ENCODE results near the gene PPM1M.

The PPM1M gene

DNA sequence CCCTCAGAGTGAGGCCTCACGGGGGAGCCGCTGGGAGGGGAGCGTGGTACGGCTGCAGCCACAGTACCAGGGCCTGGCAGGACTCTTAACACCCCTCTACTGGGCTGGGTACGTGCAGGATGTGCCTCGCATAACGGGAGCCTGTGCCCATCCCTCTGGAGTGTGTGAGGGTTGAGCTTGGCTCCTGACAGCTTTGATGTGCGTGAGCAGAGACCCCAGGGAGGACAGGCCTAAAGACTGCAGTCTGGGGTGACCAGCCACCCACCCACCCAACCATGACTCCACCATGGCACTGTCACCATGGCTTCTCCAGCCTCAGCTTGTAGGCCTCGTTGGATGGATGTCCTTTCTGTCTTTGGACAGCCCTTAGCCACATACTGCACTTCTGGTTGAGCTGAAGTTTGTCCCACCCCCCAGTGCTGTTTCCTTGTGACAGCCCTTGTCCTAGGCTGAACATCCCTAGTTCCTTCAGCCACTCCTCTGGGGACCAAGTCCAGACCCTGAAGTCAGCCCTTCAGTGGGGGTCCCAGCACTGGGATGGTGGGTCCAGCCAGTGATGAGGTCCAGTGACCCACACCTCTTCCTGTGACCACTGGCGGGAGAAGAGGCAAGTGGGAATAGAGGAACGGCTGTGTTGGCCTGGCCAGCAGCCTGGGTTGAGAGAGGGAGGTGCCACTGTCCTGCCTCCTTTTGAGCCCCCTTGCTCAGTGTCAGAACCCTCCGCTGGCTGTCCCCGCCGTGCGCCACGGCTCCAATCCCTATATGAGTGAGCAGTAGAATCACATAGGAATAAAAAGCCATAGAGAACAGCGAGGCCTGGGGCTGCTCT, 48.1 kb downstream of the PPM1M start:
- in situ Hi-C loops (cut with MboI; ENCODE audit: low sequenced_read_pairs): no loop called here

DNA sequence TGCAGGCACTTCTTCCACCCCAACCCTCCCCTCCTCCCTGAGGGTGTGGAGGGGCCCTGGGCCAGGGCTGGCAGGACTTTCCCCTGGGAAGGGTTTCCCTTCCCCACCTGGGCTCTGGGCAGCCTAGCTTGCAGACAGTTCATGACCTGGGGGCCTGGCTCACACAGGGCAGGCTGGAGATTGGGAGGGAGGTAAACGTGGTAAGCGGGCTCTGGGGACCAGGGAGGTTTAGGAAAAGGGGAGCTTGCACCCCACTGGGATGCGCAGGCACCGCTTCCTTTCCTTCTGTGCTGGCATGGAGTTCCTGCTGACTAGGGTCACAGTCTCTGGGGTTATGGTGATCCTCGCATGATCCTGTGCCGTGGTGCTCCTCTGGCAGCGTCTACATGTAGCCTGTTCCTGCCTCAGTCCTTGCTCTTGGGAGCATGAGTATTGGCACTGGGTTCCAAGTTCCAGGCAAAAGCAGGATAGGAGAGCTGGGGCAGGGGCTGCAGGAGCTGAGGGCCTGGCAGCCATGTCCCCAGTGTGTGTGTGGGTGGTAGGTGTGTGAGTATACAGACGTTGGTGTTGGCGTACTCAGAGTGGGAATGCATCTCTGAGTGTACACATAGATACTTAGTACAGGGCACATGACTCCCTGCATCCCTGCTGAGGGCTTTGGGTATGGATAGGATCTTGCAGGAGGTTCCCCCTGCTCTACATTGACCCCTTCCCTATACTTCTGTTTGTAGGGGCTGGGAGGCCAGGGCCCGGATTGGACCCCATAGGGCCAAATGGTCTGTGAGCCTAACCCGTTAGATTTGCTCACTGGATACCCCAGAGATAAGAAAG, 49.0 kb downstream of the PPM1M start:
- in situ Hi-C loops (cut with MboI; ENCODE audit: low sequenced_read_pairs): no loop called here

GRCh38 chr3:52295671-52296208, 50.2 kb downstream of the PPM1M start:
- in situ Hi-C loops (cut with MboI; ENCODE audit: low sequenced_read_pairs): no loop called here

GRCh38 chr3:52297242-52298148, 51.9 kb downstream of the PPM1M start:
- in situ Hi-C loops (cut with MboI; ENCODE audit: low sequenced_read_pairs): no loop called here

DNA sequence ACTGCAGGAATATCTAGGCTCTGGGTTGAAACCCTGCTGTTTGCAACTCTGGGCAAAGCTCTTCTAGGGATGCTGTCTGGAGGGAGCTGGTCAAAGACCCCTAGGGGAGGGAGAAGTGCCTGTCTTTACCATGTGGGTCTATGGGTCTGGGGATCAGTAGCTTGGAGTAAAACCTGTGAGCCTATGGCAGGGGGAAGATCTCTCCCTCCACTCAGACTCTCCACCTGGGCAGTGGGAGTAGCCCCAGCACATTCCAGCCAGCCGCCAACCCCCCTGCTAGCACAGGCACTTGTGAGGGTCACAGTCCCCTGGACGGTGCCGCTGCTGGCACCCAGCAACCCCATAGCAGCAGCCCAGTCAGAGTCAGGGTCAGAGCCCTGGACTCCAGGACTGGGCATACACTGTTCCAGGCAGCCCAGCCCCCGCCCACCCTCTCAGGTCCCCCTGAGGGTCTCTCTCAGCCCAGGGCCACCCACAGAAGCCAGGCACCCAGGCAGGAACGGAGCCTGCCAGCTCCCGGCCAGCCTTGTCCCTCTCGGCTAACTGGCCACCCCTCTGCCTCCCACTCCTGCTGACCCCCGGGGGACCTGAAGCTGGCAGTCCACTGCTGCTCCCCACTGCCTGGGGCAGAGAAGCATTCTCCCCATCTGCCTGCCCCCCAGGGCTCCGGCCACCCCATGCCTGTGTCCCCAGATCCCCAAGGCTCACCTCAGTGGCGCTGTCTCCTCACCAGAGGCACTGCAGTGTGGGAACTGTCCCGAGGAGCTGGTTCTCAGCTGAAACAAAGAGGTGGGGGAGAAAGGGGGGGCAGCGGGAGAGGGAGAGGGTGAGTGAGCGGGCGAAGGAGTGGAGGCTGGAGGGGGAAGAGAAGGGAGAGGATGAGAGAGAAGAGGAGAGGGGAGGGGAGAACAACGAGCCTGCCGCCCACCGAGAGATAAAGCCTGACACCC, 52.9 kb downstream of the PPM1M start:
- in situ Hi-C loops (cut with MboI; ENCODE audit: low sequenced_read_pairs): no loop called here

- in situ Hi-C loops (cut with MboI; ENCODE audit: low sequenced_read_pairs): no loop called here
Measured at GRCh38 chr3:52299247-52299878, 53.8 kb downstream of the PPM1M start.

Data from HL-60/S4 (cell line).